HG03196 (cell line): ENCODE results near the gene TAL2.

Source experiments
- ATAC-seq: cut with Tn5 transposase; IDR thresholded peaks from one replicate; pipeline ENCODE4 v1.9.1; 2021; ENCODE audit not compliant: unreplicated experiment

Gene TAL2

GRCh38 chr9:105662184-105663104, at the start of gene TAL2:
TAL2 (plus strand) TSS chr9:105662457; CDS start chr9:105662497, 40 bp downstream.
- no peak for ATAC-seq

- no peak for ATAC-seq
Observed at GRCh38 chr9:105621001-105621400, 41.3 kb upstream of the TAL2 start.

DNA sequence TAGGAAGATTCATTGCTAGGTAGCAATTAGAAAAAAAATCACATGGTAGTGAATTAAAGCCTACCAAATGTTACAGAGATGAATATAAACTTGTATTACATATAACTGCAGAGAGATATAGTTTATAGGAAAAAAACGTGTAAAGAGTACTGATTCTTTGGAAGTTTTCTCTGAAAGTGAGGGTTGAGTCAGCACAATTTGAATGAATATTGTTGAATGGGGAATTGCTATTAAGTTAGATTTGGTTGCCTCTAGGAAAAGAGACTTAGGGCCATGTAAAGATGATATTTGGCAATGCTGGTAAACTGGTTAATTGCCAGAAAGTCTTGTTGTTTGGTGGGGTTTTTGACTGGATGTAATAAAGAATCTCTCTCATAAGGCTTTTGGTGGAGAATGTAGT, 37.2 kb upstream of the TAL2 start:
- ATAC-seq: no peak

- ATAC-seq: no peak
Observed at GRCh38 chr9:105632807-105633206, 29.4 kb upstream of the TAL2 start.

- ATAC-seq: no peak
Observed at GRCh38 chr9:105633411-105633810, 28.8 kb upstream of the TAL2 start.

DNA sequence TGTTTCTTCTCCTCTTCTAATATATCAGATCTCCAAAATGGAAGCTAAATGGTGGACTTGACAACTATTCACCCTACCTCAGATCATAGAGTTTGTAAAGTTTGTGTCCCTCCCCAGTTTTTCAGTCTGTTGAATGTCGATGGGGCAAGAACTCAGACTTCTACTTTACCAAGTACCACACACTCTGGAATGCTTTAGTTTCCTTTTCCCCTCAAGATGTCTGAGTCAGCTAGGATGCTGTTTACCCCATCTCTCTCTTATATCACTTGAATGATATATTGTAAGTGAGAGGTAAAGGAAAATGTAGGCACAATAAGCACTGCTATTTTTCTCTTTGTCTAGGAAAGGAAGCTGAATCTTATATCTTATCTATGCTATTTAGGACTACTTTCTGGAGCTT, 25.9 kb upstream of the TAL2 start:
- ATAC-seq: no peak

GRCh38 chr9:105637787-105638395, 24.4 kb upstream of the TAL2 start:
- no peak for ATAC-seq

- no peak for ATAC-seq
Observed at GRCh38 chr9:105639936-105640335, 22.3 kb upstream of the TAL2 start.

DNA sequence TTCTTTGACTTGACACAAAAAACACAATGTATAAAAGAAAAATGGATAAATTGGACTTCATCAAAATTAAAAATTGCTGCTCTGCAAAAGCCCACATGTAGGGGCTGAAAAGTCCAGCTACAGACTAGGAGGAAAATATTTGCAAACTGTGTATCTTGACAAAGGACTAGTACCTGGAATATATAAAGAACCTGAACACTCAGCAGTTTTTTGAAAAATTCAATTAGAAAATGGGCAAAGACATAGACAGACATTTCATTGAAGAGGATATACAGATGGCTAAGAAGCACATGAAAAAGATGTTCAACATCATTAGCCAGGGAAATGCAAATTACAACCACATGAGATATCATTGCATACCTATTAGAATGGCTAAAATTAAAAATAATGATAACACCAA, 18.5 kb upstream of the TAL2 start:
- ATAC-seq: no peak

DNA sequence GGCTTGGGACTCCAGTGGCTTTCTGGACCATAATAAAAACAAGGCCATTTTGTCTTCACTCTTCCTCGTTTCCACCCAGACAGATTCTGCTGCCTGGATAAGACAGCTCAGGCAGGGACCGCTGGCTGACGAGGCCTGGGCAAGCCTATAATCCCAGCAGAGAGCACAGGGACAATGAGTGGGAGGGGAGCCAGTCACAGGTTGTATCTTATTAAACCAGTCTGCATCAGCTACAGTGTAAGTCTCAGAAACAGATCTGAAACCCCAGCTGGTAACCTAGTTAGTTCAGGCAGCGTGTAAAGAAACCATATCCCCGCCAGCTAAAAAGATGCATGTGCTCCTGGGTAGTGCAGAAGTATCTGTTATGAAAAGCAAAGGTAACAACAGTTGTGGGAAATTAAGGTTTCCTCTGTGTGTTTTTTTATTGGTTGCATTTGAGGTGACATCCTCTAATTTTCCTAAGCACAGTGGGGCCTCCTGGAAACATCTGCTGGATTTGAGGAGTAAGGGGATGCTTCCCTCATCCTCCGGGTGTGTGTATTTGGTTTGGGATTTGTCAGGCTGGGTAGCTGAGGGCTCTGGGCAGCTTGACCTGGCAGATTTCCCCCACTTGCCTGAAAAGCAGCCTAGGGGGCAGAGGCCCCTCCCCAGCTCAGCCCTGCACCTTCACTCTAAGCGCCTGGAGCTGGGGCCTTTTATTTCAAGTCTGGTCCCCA, 15.2 kb upstream of the TAL2 start:
- ATAC-seq: no peak

DNA sequence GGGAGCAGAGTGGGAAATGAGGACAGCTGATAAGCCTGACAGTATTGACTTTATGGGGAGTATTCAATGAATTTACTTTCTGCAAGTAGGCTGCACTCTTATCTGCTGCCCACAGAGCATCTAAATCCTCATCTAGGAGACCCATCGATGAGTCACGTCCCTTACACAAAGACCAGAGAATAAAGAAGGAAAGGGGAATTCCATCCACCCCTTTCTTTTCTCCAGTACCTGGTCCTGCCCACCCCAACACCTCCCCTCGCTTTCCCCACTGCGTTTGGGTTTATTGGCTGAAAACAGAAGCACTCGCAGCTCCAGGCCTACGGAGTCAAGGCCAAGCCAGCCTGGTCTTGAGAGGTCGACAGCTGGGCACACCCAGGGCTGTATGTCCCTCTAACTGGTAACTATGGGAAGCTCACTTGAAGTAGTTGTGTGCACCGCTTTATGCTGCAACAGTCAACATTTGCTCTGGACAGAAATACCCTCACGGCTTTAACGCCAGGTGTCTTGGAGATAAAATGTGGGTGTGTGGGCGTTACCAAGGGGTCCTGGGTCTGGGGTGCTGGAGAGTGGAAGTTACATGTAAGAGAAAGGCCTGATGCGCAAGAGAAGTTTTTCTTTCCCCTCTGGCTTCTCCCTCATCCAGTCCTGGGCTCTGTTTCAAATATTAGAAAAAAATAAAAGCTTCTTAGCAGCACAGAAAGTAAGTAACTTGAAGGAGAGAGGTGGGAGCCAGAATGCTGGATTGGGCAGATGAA, 14.5 kb upstream of the TAL2 start:
- ATAC-seq: no peak

GRCh38 chr9:105651806-105652205, 10.5 kb upstream of the TAL2 start:
- no peak for ATAC-seq

GRCh38 chr9:105656131-105656921, 5.9 kb upstream of the TAL2 start:
- ATAC-seq: peak; percentile 61

DNA sequence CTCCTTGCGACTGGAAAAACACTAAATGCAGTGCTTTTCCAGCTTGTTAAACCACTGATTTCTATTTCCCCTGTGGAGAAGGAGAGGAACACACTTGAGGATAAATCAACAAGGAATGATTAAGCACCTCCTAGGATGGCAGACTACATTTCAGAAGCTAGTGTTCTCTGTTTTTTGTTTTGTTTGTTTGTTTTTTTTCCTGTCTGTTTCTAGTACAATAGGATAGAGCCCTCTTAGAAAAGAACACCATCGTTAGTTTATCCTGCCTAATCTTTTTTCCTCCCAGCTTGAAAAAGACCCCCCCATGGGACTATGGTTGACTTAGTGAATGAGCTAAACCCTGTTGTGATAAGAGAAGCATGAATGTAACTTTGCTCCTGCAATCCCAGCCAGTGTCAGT, 3.9 kb upstream of the TAL2 start:
- no peak for ATAC-seq

GRCh38 chr9:105661011-105661410, 1.2 kb upstream of the TAL2 start:
- ATAC-seq: no peak

- no peak for ATAC-seq
Observed at GRCh38 chr9:105663914-105664313, 1.7 kb downstream of the TAL2 start.

DNA sequence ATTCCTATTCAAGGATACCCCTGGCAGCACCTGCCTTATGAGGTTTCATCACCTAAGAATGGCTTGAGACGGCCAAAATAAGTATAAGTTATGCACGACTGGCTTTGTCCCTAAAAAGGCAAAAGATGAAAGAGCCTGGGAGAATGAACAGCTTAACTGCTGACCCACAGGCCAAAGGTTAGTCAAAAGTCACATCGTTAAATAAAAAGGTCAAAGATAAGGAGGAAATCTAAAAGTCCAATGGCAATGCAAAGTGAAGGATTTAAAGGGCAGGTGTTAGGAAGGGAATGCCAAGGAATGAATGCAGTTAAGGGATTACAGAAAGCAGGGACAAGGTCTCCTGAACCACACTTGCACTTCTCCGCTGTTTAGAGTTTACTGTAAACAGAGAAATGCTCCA, 5.6 kb downstream of the TAL2 start:
- ATAC-seq: no peak

DNA sequence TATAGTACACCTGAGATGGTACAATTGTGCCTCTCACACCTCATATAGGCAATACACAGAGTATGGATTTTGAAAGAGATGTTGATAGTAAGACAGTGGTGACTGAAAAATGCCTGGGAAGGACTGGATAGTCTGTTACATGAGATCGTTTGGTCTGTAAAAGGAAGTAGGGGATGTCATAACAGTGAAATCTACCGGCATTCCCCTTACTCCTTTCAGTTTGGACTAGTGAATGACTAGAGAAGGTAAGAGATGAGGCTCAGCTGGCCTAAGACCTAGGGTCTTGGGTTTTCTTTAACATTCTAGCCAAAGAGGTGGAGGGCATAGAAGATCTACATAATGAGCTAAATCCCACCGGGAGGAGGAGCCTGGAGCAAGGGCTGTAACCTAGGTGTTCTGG, 8.1 kb downstream of the TAL2 start:
- no peak for ATAC-seq

DNA sequence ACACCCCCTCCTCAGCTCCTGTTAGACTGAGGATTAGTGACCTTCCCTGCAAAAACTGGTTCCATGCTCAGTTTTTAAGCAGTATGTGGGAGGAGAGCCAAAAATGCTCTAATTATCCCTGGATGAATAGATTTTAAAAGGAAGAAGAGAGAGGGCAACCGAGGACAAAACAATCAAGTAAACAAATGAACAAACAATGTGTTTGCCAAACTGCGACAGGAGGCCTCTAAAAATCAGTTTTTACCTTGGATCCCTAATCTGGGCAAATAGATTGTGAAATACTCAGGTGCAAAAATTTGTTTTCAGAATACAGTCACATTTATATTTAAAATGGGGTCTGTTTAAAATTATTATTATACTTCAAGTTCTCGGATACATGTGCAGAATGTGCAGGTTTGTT, 8.5 kb downstream of the TAL2 start:
- no peak for ATAC-seq

DNA sequence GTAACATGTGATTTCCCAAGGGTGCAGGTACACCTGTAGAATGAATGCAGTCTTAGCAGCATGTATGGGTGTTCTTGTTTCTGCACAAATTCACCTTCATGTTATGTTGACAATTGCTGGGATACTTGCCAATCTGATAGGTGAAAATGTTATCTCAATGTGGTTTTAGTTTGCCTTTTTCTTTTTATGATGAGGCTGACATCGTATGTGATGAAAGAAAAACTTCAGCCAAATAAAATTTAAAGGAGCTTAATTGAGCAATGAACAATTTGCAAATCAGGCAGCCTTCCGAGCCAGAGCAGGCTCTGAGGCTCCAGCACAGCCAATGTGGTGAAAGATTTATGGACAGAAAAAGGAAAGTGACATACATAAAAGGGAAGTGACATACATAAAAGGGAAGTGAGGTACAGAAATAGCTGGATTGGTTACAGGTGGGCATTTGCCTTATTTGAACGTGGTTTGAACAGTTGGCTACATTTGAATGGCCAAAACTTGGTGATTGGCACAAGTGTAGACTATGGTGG, 10.5 kb downstream of the TAL2 start:
- ATAC-seq: no peak
